NT2/D1 (cell line): ENCODE measurements around the gene TMBIM6.

ENCODE experiments used
- SUZ12 ChIP-seq: IDR thresholded peaks from 2 replicates; pipeline ENCODE4 v1.6.1; 2011; ENCODE audit not compliant: insufficient read length, insufficient read depth; ENCODE audit errors: extremely low read depth
- YY1 ChIP-seq: IDR thresholded peaks from 2 replicates; pipeline ENCODE4 v1.6.1; 2011; ENCODE audit not compliant: insufficient read length, insufficient read depth
- ZNF274 ChIP-seq: IDR thresholded peaks from 2 replicates; pipeline ENCODE4 v1.6.1; 2011; ENCODE audit warnings: mild to moderate bottlenecking, low read depth, low read length

DNA sequence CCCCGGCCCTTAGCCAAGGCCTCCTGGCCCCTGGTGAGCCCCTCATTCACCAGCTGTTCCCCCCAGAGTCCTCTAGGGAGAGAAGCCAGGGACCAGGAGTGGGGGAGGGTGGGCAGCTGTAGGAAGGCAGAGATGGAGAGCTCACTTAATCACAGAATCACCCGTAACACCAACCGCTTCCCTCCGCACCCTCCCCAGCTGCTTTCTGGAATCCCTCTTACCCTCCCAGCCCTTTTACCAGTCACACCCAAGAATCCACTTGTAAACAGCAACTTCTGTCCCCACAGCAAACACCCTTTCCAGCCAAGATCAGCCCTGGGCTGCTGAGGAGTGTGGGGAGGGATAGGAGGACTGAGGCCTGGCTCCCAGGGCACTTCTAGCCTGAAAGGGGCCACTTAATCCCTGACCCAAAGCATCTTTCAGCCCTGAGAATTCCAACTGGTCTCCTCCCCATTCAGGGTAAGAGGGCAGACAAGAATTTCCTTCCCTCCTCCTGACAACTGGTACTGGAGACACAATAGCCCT lies 68.1 kb downstream of the TMBIM6 start:
- TF ChIP-seq SUZ12 = no peak
- TF ChIP-seq YY1 = no peak
- TF ChIP-seq ZNF274 = no peak
